D721Med (cell line): Measurements from ENCODE around the gene ATF7.

Experiments used
- DNase-seq: peaks from one replicate; pipeline ENCODE4 v3.0.0; 2011; ENCODE audit warnings: low spot score; ENCODE audit not compliant: insufficient read length
- FAIRE-seq: peaks from 2 replicates; lab custom pipeline; 2011; peaks lifted over from hg19 to GRCh38; lab: Jason Lieb, UNC
- CTCF ChIP-seq: IDR thresholded peaks from 2 replicates; pipeline ENCODE4 v1.5.1; 2012; ENCODE audit warnings: mild to moderate bottlenecking, control low read depth; ENCODE audit not compliant: insufficient read depth; ENCODE audit errors: missing control alignments

Gene ATF7

GRCh38 chr12:53480491-53481442 lies 145.4 kb downstream of the ATF7 start:
- FAIRE-seq, result no peak
- no peak for TF ChIP-seq CTCF
- no peak for DNase-seq

GRCh38 chr12:53479331-53479730 lies 146.9 kb downstream of the ATF7 start:
- FAIRE-seq, result no peak
- no peak for TF ChIP-seq CTCF
- no peak for DNase-seq

GRCh38 chr12:53478865-53479264 lies 147.3 kb downstream of the ATF7 start:
- TF ChIP-seq CTCF, result no peak
- no peak for DNase-seq
- FAIRE-seq, result no peak

GRCh38 chr12:53476769-53477209 lies 149.4 kb downstream of the ATF7 start:
- DNase-seq (no peak), FAIRE-seq (peak; percentile 48)
- peak; percentile 38 for TF ChIP-seq CTCF

GRCh38 chr12:53474819-53475218 lies 151.4 kb downstream of the ATF7 start:
- FAIRE-seq (no peak), DNase-seq (no peak)
- TF ChIP-seq CTCF, result no peak

GRCh38 chr12:53474077-53474476 lies 152.1 kb downstream of the ATF7 start:
- no peak for DNase-seq
- TF ChIP-seq CTCF, result no peak
- FAIRE-seq, result no peak

DNA sequence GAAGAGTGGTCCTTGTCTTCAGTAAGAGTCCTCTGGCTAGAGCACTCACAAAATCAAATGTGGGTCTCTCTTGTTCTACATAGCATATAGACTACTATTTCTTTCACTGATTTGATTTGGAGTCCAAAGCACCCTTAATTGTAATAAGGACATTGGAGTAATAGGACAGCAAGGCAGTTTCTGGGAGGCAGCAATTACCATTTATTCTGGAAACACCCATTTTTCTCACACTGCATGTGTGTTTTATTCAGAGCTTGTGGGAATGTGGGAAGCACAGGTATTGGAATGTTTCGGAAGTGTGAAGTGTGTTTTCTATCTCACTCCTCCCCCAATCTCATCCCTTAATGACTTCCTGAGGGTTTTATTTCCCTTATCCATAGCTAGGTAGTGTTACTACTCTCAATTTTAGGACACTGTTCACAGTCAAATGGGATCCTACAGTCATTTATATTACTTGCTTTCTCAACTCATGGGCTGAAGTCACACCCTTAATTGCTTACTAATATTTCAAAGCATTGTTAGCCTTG lies 154.1 kb downstream of the ATF7 start:
- no peak for TF ChIP-seq CTCF
- FAIRE-seq, result no peak
- no peak for DNase-seq
